ENCODE data around the gene DYNC1H1.

The DYNC1H1 gene

DNA sequence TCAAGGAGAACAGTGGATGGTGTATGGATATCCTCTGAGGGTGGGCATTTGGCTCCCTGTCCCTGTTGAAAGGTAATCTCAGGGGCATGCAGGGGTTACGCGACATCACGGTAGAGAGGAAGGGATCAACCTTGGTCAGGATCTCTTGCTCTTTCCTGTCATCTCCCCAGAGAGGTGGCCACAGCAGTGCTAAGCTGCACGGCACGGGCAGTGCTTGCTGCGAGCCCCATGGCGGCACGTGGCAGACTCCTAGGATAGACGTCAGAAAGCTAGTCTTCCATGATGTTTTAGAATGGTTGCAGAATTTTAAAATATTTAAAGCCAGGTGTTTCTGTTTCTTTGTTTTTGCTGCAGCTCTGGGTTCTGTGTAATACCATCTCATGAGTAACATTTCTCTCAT lies 41.0 kb downstream of the DYNC1H1 start:
- no peak for DNase-seq

DNA sequence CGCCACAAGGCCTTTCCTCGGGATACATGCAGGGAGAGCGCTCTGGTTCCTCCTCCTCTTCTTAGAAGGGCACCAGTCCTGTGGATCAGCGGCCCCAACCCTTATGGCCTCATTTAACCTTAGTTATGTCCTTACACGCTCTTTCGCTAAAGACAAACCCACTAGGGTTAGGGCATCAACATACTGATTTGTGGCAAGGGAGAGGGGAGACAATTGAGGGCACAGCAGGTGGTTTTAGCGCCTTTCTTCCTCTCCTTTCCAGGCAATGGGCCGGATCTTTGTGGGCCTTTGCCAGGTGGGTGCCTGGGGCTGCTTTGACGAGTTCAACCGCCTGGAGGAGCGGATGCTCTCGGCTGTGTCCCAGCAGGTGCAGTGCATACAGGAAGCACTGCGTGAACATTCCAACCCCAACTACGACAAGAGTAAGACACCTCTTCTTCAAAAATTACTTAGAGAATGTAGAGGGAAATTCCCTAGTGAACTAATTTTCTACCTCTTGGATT lies 43.6 kb downstream of the DYNC1H1 start:
- no peak for DNase-seq

DNA sequence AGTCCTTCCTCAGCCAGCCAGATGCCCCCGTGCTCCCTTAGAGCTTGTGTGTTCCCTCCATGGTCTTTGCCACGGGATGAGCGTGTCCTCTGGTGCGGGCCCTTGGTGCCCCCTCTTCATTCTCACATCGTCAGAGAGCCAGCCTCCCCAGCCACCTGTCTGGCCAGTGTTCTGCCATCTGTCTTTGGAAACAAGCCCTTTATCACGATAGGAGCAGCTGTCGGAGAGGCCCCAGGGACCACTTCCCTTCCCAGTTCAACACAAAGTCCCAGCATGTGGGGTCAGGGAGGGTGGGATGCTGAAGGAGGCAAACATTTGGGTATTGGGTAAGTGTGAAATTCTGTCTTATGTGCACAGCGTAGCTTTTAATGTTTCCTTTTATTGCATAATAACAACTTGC lies 44.5 kb downstream of the DYNC1H1 start:
- no peak for DNase-seq

DNA sequence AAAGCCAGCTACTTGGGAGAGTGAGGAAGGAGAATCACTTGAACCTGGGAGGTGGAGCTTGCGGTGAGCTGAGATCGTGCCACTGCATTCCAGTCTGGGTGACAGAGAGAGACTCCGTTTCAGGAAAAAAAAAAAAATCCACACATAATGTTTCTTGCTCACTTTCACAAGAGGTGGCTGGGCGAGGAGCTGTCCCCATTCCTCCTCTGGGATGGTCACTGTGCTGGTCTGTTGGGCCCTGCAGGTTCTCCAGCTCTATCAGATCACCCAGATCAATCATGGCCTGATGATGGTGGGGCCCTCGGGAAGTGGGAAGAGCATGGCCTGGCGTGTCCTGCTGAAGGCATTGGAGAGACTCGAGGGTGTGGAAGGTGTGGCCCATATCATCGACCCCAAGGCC lies 47.3 kb downstream of the DYNC1H1 start:
- no peak for DNase-seq

DNA sequence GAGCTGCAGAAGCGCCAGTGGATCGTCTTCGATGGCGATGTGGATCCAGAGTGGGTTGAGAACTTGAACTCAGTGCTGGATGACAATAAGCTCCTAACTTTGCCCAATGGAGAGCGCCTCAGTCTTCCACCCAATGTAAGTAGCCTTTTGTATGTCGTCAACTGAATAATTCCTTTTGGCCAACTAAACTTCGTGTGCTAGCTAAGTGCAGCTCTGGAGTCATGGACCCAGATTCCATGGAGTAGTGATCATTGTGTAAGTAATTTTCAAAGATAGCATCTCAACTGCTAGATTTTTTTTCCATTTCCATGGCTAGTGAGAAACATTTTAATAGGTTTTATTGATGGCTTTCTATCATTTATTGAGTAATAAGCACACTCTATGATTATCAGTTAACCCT lies 48.0 kb downstream of the DYNC1H1 start:
- DNase-seq = no peak

DNA sequence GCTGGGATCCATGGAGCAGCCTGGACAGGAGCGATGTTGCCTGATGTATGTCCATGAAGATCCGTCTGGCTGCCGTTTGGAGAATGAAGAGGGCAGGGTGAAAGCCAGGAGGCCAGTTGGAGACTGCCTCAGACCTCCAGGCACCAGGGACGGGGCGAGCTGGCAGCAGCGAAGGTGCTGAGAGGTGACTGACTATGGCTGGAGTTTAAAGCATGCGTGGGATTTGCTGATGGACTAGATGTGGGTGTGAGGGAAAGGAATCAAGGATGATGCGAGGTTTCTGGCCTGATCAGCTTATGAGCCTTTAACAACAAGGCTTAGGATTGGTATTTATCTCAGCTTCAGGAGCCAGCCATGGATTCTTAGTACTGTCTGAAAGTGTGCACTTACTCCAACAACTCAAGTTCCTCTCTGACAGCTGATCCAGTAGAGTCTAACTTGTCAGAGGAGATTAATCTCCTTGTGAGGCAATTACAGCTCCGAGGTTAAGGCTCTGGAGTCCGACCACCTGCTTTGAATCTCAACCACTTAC lies 49.4 kb downstream of the DYNC1H1 start:
- no peak for DNase-seq

DNA sequence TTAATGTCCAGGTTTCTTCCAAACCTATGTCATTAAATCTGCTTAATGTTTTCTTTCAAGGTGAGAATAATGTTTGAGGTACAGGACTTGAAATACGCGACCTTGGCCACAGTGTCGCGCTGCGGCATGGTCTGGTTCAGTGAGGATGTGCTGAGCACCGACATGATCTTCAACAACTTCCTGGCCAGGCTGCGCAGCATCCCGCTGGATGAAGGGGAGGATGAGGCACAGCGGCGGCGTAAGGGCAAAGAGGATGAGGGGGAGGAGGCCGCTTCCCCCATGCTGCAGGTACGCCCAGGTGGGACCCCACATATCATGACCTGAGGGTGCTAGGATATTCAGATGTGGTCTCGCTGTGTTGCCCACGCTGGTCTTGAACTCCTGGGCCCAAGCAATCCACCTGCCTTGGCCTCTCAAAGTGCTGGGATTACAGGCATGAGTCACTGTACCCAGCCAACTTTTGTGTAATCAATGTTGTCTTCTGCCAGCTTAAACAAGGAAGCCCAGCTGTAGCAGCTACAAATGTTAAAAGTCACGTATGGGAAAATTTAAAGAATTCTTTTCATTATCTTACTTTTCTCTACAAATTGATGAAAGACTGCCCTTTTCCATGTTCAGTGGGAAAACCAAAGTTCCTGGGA lies 50.8 kb downstream of the DYNC1H1 start:
- DNase-seq = no peak

DNA sequence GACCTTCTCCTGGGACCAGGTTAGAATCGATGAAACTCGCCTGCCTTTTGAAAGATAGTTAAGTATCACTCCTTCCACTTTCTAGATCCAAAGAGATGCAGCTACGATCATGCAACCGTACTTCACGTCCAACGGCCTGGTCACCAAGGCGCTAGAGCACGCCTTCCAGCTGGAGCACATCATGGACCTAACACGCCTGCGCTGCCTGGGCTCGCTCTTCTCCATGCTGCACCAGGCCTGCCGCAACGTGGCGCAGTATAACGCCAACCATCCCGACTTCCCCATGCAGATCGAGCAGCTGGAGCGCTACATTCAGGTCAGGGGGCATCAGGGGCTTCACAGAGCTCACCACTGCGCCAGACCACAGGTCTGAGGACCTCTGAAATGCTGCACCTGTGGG lies 51.4 kb downstream of the DYNC1H1 start:
- DNase-seq = no peak

DNA sequence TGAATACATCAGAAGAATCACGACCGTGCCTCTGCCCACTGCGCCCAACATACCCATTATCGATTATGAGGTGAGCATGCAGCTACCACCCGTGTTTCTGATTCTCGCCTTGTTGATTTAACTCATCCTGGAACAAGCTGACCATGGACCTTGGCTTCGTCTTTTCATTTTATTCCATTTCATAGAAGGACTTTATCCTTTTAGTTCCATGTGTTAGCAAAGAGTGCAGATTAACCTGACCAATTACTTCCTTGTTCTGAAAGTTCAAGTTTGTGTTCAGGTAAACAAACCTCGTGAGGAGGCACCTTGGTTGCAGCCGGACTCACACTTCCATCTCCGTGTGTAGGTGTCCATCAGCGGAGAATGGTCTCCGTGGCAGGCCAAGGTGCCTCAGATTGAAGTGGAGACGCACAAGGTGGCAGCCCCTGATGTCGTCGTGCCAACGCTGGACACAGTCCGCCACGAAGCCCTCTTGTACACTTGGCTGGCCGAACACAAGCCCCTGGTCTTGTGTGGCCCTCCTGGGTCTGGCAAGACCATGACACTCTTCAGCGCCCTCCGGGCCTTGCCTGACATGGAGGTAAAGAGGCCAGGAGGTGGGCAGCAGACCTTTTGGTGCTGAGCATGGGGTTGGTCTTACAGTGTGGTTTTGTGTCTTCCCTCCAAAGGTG lies 52.2 kb downstream of the DYNC1H1 start:
- DNase-seq = no peak

DNA sequence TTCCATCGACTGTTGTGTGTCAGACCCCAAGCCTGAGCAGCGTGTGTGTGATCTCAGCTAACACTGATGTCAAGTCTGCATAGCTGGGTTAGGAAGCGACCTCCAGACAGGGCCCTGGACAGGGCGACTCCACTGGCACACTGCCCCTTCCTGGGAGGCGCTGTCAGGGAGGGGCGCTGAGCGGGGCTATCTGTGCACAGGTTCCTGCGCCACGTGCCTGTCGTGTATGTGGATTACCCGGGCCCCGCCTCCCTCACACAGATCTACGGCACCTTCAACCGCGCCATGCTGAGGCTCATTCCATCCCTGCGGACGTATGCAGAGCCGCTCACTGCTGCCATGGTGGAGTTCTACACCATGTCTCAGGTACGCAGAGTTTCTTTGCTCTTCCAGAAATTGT lies 53.9 kb downstream of the DYNC1H1 start:
- DNase-seq = no peak

DNA sequence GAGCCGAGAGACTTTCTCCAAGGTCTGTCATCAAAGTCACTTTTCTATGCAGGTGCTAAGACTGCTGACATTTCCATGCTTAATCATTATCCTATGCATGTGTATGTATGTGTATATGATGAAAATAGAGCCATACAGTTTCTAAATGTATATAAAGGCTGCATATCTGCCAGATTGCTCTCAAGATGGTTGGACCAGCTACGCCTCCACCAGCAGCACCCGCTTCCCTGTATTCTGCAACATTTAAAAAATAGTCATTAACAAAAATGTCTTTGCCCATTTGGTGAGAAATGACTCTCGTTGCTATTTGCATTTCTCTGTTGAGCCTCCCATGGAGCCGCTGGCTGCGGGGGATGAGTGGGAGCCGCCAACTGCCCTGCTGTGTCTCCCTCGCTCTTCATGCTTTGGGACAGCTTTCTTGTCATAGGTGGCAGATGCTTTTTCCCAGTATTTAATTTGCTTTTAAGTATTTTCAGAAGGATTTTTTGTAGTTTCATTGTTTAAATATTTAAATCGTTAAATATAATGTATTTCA lies 54.7 kb downstream of the DYNC1H1 start:
- no peak for DNase-seq

DNA sequence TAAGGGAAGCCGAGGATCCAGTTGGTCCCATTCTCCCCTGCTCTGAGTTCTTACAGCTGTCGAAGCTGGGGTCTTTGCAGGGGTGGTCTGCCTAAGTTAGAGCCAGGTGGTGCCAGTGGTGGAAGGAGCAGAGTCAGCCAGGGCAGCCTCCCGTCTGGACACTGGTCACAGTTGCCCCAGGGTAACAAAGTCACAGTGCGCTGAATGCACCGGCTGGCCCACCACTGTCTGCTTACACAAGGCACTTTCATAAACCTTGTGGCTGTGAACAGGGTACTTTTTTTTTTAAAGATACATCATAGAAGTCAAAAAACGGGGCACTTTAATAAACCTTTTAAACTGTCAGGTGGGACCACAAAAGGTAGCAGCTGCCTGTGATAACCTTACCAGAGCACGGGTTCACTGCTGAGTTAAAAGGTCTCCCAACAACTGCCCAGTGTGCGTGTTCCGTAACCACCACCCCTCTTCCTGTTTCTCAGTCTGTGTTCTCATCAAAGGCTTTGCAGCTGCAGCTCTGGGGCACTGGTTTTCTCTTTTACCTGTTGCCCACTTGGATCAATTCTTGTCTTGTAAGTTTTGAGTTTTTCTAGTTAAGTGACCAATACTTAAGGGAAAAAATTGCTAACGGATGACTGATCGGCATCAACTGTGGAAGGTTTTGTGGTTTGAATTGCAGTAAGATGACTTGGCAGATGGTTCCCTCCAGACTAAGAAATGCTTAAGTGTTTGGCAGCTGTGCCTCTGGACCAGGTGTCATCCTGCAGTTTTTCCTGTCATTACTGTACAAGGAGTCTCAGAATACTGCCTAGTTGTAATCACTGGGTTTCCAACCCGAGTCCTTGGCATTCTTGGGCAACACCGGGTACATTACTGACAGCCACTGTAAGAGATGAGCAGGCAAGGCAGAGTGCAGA lies 55.9 kb downstream of the DYNC1H1 start:
- DNase-seq = peak; percentile 65

DNA sequence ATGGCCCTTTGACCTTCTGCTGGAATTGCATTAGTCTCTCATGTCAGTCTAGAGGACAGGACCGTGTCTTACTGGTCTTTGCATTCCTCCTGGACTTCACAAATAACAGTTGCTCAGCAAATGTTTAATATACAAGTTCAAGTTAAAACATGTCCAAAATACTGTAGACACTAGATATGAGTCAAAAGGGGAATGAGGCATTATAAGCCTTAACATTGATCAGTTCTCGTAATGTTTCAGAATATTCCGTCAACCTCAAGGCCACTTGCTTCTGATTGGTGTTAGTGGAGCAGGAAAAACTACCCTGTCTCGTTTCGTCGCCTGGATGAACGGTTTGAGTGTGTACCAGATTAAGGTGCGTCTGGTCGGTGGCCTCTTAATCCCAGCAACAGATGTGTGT lies 62.6 kb downstream of the DYNC1H1 start:
- no peak for DNase-seq

DNA sequence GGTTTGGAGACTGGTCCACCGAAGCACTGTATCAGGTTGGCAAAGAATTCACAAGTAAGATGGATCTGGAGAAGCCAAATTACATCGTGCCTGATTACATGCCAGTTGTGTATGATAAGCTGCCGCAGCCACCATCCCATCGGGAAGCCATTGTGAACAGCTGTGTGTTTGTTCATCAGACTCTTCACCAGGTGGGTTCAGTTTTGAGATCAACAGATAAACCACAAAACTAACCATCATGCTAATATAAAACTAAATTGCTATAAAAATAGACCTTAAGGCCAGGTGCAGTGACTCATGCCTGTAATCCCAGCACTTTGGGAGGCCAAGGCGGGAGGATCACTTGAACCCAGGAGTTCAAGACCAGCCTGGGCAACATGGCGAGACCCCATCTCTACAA lies 63.6 kb downstream of the DYNC1H1 start:
- no peak for DNase-seq

DNA sequence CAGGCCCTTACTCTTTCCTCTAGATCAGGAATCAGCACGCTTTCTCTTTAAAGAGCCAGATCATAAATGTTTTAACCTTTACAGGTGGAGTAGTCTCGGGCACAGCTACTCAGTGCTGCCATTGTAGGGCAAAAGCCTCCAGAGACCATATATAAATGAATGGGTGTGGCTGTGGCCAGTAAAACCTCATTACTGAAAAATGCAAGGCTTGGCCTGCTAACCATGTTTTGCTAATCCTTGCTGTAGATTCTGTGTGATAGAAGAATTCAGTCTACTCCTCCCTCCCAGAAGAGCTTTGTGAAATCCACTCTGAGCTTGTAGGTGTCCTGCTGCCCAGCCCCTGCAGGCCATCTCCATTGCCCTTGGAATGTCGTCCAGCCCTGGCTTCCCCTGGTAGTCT lies 64.4 kb downstream of the DYNC1H1 start:
- DNase-seq = no peak

DNA sequence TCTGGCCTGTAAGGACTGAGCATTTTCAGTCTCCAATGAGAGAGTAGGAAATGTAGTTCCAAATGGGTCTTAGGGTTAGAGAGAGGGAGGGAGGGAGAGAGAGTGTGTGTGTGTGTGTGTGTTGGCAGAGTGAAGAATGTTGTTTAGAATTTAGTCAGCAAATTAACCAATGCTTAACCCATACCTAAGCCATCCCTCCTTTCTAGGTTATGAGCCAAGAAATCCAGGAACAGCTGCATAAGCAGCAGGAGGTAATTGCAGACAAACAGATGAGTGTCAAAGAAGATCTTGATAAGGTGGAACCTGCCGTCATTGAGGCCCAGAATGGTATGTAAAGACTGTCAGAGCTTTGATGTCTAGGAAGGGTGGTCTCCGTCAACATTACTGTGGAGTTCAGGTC lies 65.6 kb downstream of the DYNC1H1 start:
- DNase-seq = no peak

DNA sequence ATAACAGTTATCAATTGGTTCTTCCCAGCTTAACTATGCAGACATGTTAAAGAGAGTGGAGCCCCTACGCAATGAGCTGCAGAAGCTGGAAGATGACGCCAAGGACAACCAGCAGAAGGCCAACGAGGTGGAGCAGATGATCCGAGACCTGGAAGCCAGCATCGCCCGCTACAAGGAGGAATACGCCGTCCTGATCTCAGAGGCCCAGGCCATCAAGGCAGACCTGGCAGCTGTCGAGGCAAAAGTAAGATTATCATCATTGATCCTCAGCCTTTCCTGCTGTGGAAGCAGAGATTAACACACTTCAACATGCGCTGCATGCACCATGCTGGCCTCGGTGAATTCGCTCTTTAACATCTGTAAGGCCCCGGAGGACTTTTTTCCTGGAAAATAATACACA lies 68.9 kb downstream of the DYNC1H1 start:
- no peak for DNase-seq

DNA sequence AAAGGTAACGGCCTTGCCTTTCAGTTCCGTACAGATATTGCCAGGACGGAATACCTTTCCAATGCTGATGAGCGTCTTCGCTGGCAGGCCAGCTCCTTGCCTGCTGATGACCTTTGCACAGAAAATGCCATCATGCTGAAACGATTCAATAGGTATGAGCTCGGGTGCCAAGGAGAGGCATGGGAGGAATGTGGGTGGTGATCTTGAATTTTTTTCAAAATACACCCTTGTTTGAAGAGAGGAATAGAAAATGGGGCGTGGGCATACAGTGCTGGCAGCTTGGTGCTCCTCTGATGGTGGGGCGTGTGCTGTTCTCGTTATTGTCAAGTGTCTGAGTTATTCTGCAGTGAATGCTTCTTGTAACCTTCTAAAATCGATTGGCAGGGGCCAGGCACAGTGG lies 69.9 kb downstream of the DYNC1H1 start:
- no peak for DNase-seq

DNA sequence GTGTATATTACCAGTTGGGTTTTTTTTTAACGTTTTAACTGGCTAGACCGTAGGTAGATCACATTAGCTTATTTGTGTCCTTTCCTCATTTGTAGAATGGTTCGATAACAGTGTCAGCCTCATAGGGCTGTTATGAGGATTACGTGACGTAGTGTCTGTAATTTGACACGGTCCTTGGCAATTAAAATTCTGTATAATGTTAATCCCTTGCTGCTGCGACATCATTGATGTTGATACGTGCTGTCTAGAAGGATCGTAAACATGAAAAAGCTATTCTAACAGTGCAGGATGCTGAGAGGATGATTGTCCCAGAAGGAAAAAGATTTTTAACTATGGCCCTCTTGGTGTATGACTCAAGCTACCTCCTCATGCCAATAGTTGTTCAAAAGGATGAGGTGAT lies 71.5 kb downstream of the DYNC1H1 start:
- DNase-seq = no peak

DNA sequence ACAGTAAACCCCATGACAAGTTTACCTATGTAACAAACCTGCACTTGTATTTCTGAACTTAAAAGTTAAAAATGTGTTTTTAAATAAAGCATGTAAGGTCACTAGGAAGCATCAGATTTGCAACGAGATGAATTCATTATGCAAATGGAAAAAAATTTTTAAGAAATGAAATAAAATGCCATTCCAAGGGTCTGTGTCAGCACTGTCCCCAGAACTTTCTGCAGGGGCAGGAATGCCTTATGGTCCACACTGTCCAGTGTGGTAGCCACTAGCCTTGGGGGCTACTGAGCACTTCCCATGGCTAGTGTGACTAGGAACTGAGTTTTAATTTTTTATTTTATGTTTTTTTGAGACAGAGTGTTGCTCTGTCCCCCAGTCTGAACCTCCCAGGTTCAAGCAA lies 73.3 kb downstream of the DYNC1H1 start:
- DNase-seq = no peak

DNA sequence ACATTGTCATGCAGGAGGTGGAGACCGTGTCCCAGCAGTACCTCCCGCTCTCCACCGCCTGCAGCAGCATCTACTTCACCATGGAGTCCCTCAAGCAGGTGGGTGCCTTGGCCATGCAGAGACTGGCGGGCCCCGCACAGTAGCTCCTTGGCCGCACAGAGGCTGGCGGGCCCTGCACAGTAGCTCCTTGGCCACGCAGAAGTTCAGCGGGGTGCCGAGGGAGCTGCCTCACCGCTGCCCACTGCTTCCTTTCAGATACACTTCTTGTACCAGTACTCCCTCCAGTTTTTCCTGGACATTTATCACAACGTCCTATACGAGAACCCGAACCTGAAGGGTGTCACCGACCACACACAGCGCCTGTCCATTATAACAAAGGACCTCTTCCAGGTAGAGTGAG lies 74.8 kb downstream of the DYNC1H1 start:
- no peak for DNase-seq

DNA sequence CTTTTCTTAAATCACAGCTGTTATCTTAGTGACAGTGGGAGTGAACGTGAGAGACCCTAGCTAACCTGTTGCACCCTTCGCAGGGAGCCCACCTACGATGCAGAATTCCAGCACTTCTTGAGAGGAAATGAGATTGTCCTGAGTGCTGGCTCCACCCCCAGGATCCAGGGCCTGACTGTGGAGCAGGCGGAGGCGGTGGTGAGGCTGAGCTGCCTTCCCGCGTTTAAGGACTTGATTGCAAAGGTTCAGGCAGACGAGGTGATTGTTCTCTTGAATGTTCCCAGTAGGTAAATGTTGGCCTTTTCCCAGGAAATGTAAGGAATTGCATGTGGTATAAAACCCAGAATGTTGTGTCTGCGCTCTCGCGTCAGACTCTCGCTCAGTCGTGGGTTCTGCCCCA lies 75.8 kb downstream of the DYNC1H1 start:
- DNase-seq = no peak

DNA sequence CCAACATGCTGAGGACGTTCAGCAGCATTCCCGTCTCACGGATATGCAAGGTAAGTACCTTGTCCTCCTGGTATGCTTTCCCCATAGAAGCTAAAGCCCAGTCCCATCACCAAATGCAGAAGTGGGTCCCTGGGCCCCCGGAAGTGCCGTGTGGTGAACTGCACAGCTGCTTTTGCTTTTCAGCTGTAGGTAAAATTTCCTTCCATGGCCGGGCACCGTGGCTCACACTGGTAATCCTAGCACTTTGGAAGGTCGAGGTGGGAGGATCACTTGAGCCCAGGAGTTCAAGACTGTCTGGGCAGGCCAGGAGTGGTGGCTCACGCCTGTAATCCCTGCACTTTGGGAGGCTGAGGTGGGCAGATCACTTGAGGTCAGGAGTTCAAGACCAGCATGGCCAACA lies 78.3 kb downstream of the DYNC1H1 start:
- no peak for DNase-seq
